Liver (tissue), 9 donors: ENCODE results near the gene PGA5. TPM values are rescaled to one million over a fixed set of nuclear protein-coding genes. Genes with fewer than 3 reads are reported as not detected.

Experiments used
- DNase-seq: peaks from one replicate; pipeline ENCODE4 v3.0.0-alpha.2; 2017; ENCODE audit warnings: low spot score
- H3K27ac ChIP-seq, 2 donors: one replicate each; pipeline ENCODE4 v1.7.0; 2013; ENCODE audit warnings: inconsistent platforms in 2 of 2, low read length in 2 of 2, control low read depth in 1 of 2, low read depth in 1 of 2, mild to moderate bottlenecking in 1 of 2
- H3K27me3 ChIP-seq, 4 donors: one replicate each; pipeline versions ENCODE4 v1.6.1 to v1.7.0; 2013; ENCODE audit warnings: low read length in 3 of 4, inconsistent platforms in 1 of 4, mild to moderate bottlenecking in 1 of 4, moderate library complexity in 1 of 4; ENCODE audit not compliant: control insufficient read depth in 4 of 4, insufficient read depth in 4 of 4
- H3K36me3 ChIP-seq, 4 donors: one replicate each; pipeline versions ENCODE4 v1.6.1 to v1.7.0; 2013; ENCODE audit warnings: low read length in 3 of 4, mild to moderate bottlenecking in 3 of 4, low read depth in 1 of 4, moderate library complexity in 1 of 4; ENCODE audit not compliant: control insufficient read depth in 4 of 4, insufficient read depth in 3 of 4
- H3K4me1 ChIP-seq, 4 donors: one replicate each; pipeline versions ENCODE4 v1.6.1 to v1.7.0; 2013; ENCODE audit warnings: low read length in 3 of 4, mild to moderate bottlenecking in 3 of 4, moderate library complexity in 1 of 4; ENCODE audit not compliant: control insufficient read depth in 4 of 4, insufficient read depth in 4 of 4
- H3K4me3 ChIP-seq, 3 donors: one replicate each; pipeline versions ENCODE4 v1.6.1 to v1.7.0; 2013; ENCODE audit warnings: low read length in 3 of 3, control low read depth in 1 of 3, low read depth in 1 of 3, mild to moderate bottlenecking in 1 of 3
- H3K9ac ChIP-seq, 2 donors: one replicate each; pipeline ENCODE4 v1.7.0; 2013; ENCODE audit warnings: low read length in 2 of 2, mild to moderate bottlenecking in 2 of 2, moderate library complexity in 2 of 2, control low read depth in 1 of 2, low read depth in 1 of 2
- H3K9me3 ChIP-seq, 4 donors: one replicate each; pipeline versions ENCODE4 v1.6.1 to v1.7.0; 2013; ENCODE audit warnings: low read length in 3 of 4; ENCODE audit not compliant: control insufficient read depth in 4 of 4
- CTCF ChIP-seq: fragments of 150-350 bp; IDR thresholded peaks from 2 replicates; pipeline ENCODE4 v1.5.1; 2017; ENCODE audit warnings: improper control_type of control experiment, low read depth, low read length; ENCODE audit not compliant: missing input control
- FOXA1 ChIP-seq: IDR thresholded peaks from 2 replicates; pipeline ENCODE4 v1.6.1; 2016; ENCODE audit warnings: antibody characterized with exemption
- GABPA ChIP-seq, 2 donors: IDR thresholded peaks in 1 of 2; conservative IDR thresholded peaks in 1 of 2; 2 replicates each; pipeline ENCODE4 v1.6.1; 2016; ENCODE audit warnings: antibody characterized with exemption in 2 of 2, mild to moderate bottlenecking in 1 of 2, moderate library complexity in 1 of 2
- HNF4A ChIP-seq, 2 donors: conservative IDR thresholded peaks; 2 replicates each; pipeline ENCODE4 v1.6.1; 2016; ENCODE audit warnings: antibody characterized with exemption in 2 of 2, mild to moderate bottlenecking in 2 of 2
- HNF4G ChIP-seq: IDR thresholded peaks from 2 replicates; pipeline ENCODE4 v1.6.1; 2016; ENCODE audit warnings: antibody characterized with exemption
- JUND ChIP-seq, 2 donors: IDR thresholded peaks; 2 replicates each; pipeline ENCODE4 v1.6.1; 2016; ENCODE audit warnings: antibody characterized with exemption in 2 of 2
- MAX ChIP-seq: IDR thresholded peaks from 2 replicates; pipeline ENCODE4 v1.6.1; 2016; ENCODE audit warnings: antibody characterized with exemption
- NR2F2 ChIP-seq: IDR thresholded peaks from 2 replicates; pipeline ENCODE4 v1.6.1; 2016; ENCODE audit warnings: antibody characterized with exemption
- RAD21 ChIP-seq, 2 donors: IDR thresholded peaks; 2 replicates each; pipeline ENCODE4 v1.6.1; 2016; ENCODE audit warnings: antibody characterized with exemption in 2 of 2, mild to moderate bottlenecking in 2 of 2
- RXRA ChIP-seq, 2 donors: IDR thresholded peaks; 2 replicates each; pipeline ENCODE4 v1.6.1; 2017 to 2018; ENCODE audit warnings: antibody characterized with exemption in 2 of 2, mild to moderate bottlenecking in 1 of 2
- SP1 ChIP-seq: IDR thresholded peaks from 2 replicates; pipeline ENCODE4 v1.6.1; 2018; ENCODE audit warnings: antibody characterized with exemption, mild to moderate bottlenecking
- YY1 ChIP-seq: IDR thresholded peaks from 2 replicates; pipeline ENCODE4 v1.6.1; 2016; ENCODE audit warnings: antibody characterized with exemption, mild to moderate bottlenecking
- WGBS: extraction: QIAGEN DNeasy Blood & Tissue Kit; methylation state at CpG from one replicate; pipeline ENCODE4 v1.1.7; 2013; 5-methylcytosine and 5-hydroxymethylcytosine counted together
- polyA plus RNA-seq, 2 donors: library from polyadenylated mRNA; stranded (reverse) in 1 of 2; unstranded in 1 of 2; fragments of 200-250 nt in 1 of 2; fragments of >200 nt in 1 of 2; fragmentation: Nextera tagmentation in 1 of 2; extraction: Ambion mirVana in 1 of 2; gene quantifications; one replicate each; pipeline versions ENCODE4 v1.2.1 to v1.2.3, GENCODE V29; 2013 to 2015
- total RNA-seq, 2 donors: library from RNA; depleted of rRNA; stranded (reverse); fragments of >200 nt; gene quantifications; one replicate each; pipeline ENCODE4 v1.2.3, GENCODE V29; 2014
- donor health status: healthy.
- donor health status: healthy.
- donor health status: healthy.
- donor health status: healthy.
- donor health status: healthy.

Gene PGA5
- total and polyA plus RNA-seq, 4 donors: 0.31 to 1.7 (median 0.40) TPM; not detected in 1

GRCh38 chr11:61298663-61299244 is 57.8 kb downstream of the PGA5 start:
- TF ChIP-seq FOXA1 (no peak), YY1 (peak; percentile 33), HNF4G (peak; percentile 90), NR2F2 (no peak), SP1 (peak; percentile 91), HNF4A (conservative IDR thresholded peaks at IDR 0.05) (peak; percentile 89 to 93), RAD21 (IDR thresholded peaks at IDR 0.05) (peak in 1 of 2 donors; percentile 47), JUND (IDR thresholded peaks at IDR 0.05) (peak in 1 of 2 donors; percentile 20), CTCF (no peak), MAX (no peak), RXRA (IDR thresholded peaks at IDR 0.05) (peak; percentile 61 to 64), GABPA (IDR thresholded peaks at IDR 0.05 in 1 of 2, conservative IDR thresholded peaks at IDR 0.05 in 1 of 2) (no peak)
- Histone ChIP-seq H3K4me3 (no peak overlapping the region), H3K27ac (peak overlapping the region; percentile 17 to 37), H3K27me3 (no peaks in the 10 kb centered on the region), H3K9me3 (no peaks in the 10 kb centered on the region), H3K4me1 (peaks cover 3 to 42% (median 26%) of the 10 kb centered on the region in 4 donors), H3K36me3 (peaks cover 16 to 44% (median 35%) of the 10 kb centered on the region in 4 donors), H3K9ac (no peak overlapping the region)
- 44% methylated on average over 4 of the region's 4 CpGs for WGBS
- no peak for DNase-seq

Other genes starting within 250 kb of the PGA5 start
- gene CD5, start 138.7 kb upstream of the PGA5 start, total RNA-seq: under 1 TPM; 0.09 to 0.25 TPM
- gene CD5, start 138.7 kb upstream of the PGA5 start, polyA plus RNA-seq: under 1 TPM; 0.21 to 0.23 TPM
- 1 to 10 TPM; 5.4 to 6.1 TPM for gene VPS37C, start 79.7 kb upstream of the PGA5 start, total RNA-seq
- gene VPS37C, start 79.7 kb upstream of the PGA5 start, polyA plus RNA-seq: 1 to 10 TPM; 2.6 to 4.8 TPM
- gene PGA3, start 37.7 kb upstream of the PGA5 start, total RNA-seq: under 1 TPM; 0.25 to 0.56 TPM
- under 1 TPM in 1 of 2 donors, not detected in 1; 0.54 TPM for gene PGA3, start 37.7 kb upstream of the PGA5 start, polyA plus RNA-seq
- gene PGA4, start 18.8 kb upstream of the PGA5 start, total RNA-seq: 1 to 10 TPM in 1 of 2 donors, under 1 TPM in 1; 0.33 to 4.5 TPM
- gene PGA4, start 18.8 kb upstream of the PGA5 start, polyA plus RNA-seq: 1 to 10 TPM in 1 of 2 donors, not detected in 1; 1.8 TPM
- 1 to 10 TPM; 1.9 to 3.3 TPM for gene VWCE, start 54.1 kb downstream of the PGA5 start, total RNA-seq
- 1 to 10 TPM; 2.2 to 6.0 TPM for gene VWCE, start 54.1 kb downstream of the PGA5 start, polyA plus RNA-seq
- 100 to 1,000 TPM; 108 to 146 TPM for gene DDB1, start 91.9 kb downstream of the PGA5 start, total RNA-seq
- 10 to 100 TPM; 37.5 to 70.2 TPM for gene DDB1, start 91.9 kb downstream of the PGA5 start, polyA plus RNA-seq
- gene TKFC, start 92.1 kb downstream of the PGA5 start, total RNA-seq: 10 to 100 TPM; 15.7 to 47.7 TPM
- 100 to 1,000 TPM in 1 of 2 donors, 10 to 100 TPM in 1; 59.2 to 134 TPM for gene TKFC, start 92.1 kb downstream of the PGA5 start, polyA plus RNA-seq
- 10 to 100 TPM; 22.2 to 36.5 TPM for gene CYB561A3, start 120.7 kb downstream of the PGA5 start, total RNA-seq
- 10 to 100 TPM; 20.2 to 34.6 TPM for gene CYB561A3, start 120.7 kb downstream of the PGA5 start, polyA plus RNA-seq
- gene TMEM138, start 121.2 kb downstream of the PGA5 start, total RNA-seq: 10 to 100 TPM; 13.5 to 19.7 TPM
- 10 to 100 TPM; 28.8 to 39.6 TPM for gene TMEM138, start 121.2 kb downstream of the PGA5 start, polyA plus RNA-seq
- gene TMEM216, start 151.4 kb downstream of the PGA5 start, total RNA-seq: 1 to 10 TPM; 3.3 to 3.8 TPM
- gene TMEM216, start 151.4 kb downstream of the PGA5 start, polyA plus RNA-seq: 1 to 10 TPM; 2.3 to 4.0 TPM
- 10 to 100 TPM; 21.0 to 23.3 TPM for gene CPSF7, start 188.8 kb downstream of the PGA5 start, total RNA-seq
- 10 to 100 TPM; 12.5 to 23.7 TPM for gene CPSF7, start 188.8 kb downstream of the PGA5 start, polyA plus RNA-seq
- gene SDHAF2, start 188.9 kb downstream of the PGA5 start, total RNA-seq: 10 to 100 TPM; 25.5 to 32.2 TPM
- gene SDHAF2, start 188.9 kb downstream of the PGA5 start, polyA plus RNA-seq: 10 to 100 TPM; 28.1 to 46.9 TPM